GM12865 (cell line): ENCODE results near the gene RWDD4.

Experiments
- DNase-seq: peaks from one replicate; pipeline ENCODE4 v3.0.0; 2010; ENCODE audit warnings: low read depth
- H3K4me3 ChIP-seq: 2 replicates; pipeline ENCODE4 v1.5.1; 2011; ENCODE audit warnings: mild to moderate bottlenecking, low read depth, low read length, control low read depth
- CTCF ChIP-seq: IDR thresholded peaks from 2 replicates; pipeline ENCODE4 v1.5.1; 2011; ENCODE audit warnings: low read length, control low read depth, low read depth, inconsistent platforms; ENCODE audit not compliant: insufficient read depth; ENCODE audit errors: missing control alignments

RWDD4 gene

GRCh38 chr4:183659029-183659871 lies at the start of gene RWDD4, which contains the start of gene TRAPPC11:
Gene RWDD4 (minus strand): TSS chr4:183659185. CDS start chr4:183658952, 233 bp downstream.
Gene TRAPPC11 (plus strand): TSS chr4:183659293. CDS start chr4:183663868, 4,575 bp downstream.
- no peak for TF ChIP-seq CTCF
- DNase-seq, result peak; percentile 99

GRCh38 chr4:183702492-183702891 lies 43.5 kb upstream of the RWDD4 start:
- TF ChIP-seq CTCF, result no peak
- DNase-seq, result no peak
- no peak overlapping the region for H3K4me3 ChIP-seq

More at GRCh38 chr4:183659029-183659871, at the start of gene RWDD4, which contains the start of gene TRAPPC11:
- H3K4me3 ChIP-seq, result peak within 1 kb of the TSS; percentile 89

GRCh38 chr4:183700407-183700806 lies 41.4 kb upstream of the RWDD4 start:
- no peak for TF ChIP-seq CTCF
- DNase-seq, result no peak
- H3K4me3 ChIP-seq, result no peak overlapping the region

GRCh38 chr4:183698909-183699308 lies 39.9 kb upstream of the RWDD4 start:
- no peak for DNase-seq
- no peak for TF ChIP-seq CTCF
- no peak overlapping the region for H3K4me3 ChIP-seq

GRCh38 chr4:183691897-183692296 lies 32.9 kb upstream of the RWDD4 start:
- no peak for DNase-seq
- no peak for TF ChIP-seq CTCF
- H3K4me3 ChIP-seq, result no peak overlapping the region

GRCh38 chr4:183691006-183691405 lies 32.0 kb upstream of the RWDD4 start:
- no peak for TF ChIP-seq CTCF

GRCh38 chr4:183688216-183688615 lies 29.2 kb upstream of the RWDD4 start:
- no peak for DNase-seq
- TF ChIP-seq CTCF, result no peak
- H3K4me3 ChIP-seq, result no peak overlapping the region

More at GRCh38 chr4:183691006-183691405, 32.0 kb upstream of the RWDD4 start:
- H3K4me3 ChIP-seq, result no peak overlapping the region
- no peak for DNase-seq
